Mesodermal cell (in vitro differentiated cells): ENCODE data around the gene GSE1.

Experiments
- H3K27ac ChIP-seq: 2 replicates; pipeline ENCODE4 v1.7.0; 2013; ENCODE audit warnings: mild to moderate bottlenecking, low read depth, low read length, moderate library complexity; ENCODE audit not compliant: severe bottlenecking
- H3K36me3 ChIP-seq: 2 replicates; pipeline ENCODE4 v1.7.1; 2013; ENCODE audit warnings: mild to moderate bottlenecking, low read length, moderate library complexity; ENCODE audit not compliant: control insufficient read depth, insufficient read depth
- H3K4me1 ChIP-seq: one replicate; pipeline ENCODE4 v1.7.1; 2013; ENCODE audit warnings: mild to moderate bottlenecking, low read length; ENCODE audit not compliant: insufficient read depth, control insufficient read depth, poor library complexity, severe bottlenecking
- H3K4me3 ChIP-seq: 2 replicates; pipeline ENCODE4 v1.7.0; 2013; ENCODE audit warnings: low read length, control low read depth, mild to moderate bottlenecking; ENCODE audit not compliant: insufficient read depth, poor library complexity, severe bottlenecking; ENCODE audit errors: extremely low read depth
- H3K9me3 ChIP-seq: 2 replicates; pipeline ENCODE4 v1.7.1; 2013; ENCODE audit warnings: mild to moderate bottlenecking, low read length, moderate library complexity; ENCODE audit not compliant: control insufficient read depth
- WGBS, 2 experiments: methylation state at CpG; one replicate each; pipeline ENCODE4 v1.1.5; 2013; ENCODE audit warnings: missing lambda C conversion rate in 2 of 2; ENCODE audit not compliant: insufficient coverage in 2 of 2; 5-methylcytosine and 5-hydroxymethylcytosine counted together

The GSE1 gene

GRCh38 chr16:85676466-85676865, 63.3 kb downstream of the GSE1 start:
- Histone ChIP-seq H3K36me3 (peaks cover 89% of the 10 kb centered on the region), H3K4me1 (no peaks in the 10 kb centered on the region), H3K27ac (no peak overlapping the region), H3K9me3 (no peaks in the 10 kb centered on the region), H3K4me3 (no peak overlapping the region)
- 87 to 100% methylated on average over 4 to 6 of the region's 7 CpGs for WGBS, 2 experiments

GRCh38 chr16:85677383-85677967, 64.4 kb downstream of the GSE1 start:
- Histone ChIP-seq H3K27ac (no peak overlapping the region), H3K9me3 (no peaks in the 10 kb centered on the region), H3K36me3 (peaks cover 79% of the 10 kb centered on the region), H3K4me3 (no peak overlapping the region), H3K4me1 (no peaks in the 10 kb centered on the region)
- WGBS, 2 experiments: 85 to 88% methylated on average over 5 to 6 of the region's 6 CpGs

DNA sequence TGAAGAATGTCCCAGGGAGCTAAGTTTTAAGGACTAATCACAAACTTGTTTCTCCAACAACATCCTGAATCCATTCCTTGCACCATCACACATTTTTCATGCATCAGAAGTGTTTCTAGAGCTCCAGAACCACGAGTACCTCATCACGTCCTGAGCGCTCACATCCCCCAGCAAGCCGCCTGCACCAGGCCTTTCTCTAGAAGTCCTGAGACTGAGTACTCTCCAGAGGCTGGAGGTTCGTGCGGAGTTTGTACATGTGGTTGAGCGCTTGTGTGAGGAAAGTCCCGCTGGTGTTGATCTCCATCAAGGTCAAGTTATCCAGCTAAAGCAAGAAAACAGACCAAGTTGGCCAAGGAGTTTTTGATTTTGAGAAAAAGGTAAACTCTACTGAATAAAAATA, 64.9 kb downstream of the GSE1 start:
- H3K4me1 ChIP-seq: no peaks in the 10 kb centered on the region
- 86 to 87% methylated on average over 3 to 8 of the region's 8 CpGs for WGBS, 2 experiments
- no peak overlapping the region for H3K4me3 ChIP-seq
- peaks cover 74% of the 10 kb centered on the region for H3K36me3 ChIP-seq
- H3K27ac ChIP-seq: no peak overlapping the region
- H3K9me3 ChIP-seq: no peaks in the 10 kb centered on the region

DNA sequence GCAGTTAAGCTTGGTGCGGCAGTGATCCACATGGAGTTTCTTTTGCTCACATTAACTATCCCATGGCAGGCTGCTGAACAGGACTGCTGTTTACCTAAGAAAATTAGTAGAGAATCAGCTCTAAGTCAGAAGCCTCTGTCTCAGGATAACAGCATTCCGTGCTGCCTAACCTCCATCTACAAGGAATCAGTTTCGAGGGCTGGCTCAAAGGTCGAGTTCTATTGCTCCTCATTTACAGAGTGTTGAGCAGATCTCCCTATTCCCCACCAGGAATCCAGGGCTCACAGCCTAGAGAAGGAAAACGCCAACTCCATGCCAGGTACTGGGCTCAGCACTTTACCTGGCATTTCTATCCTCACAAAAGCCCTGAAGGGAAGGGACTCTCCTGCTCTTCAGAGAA, 65.7 kb downstream of the GSE1 start:
- WGBS, 2 experiments: 80 to 88% methylated on average over 2 to 4 of the region's 5 CpGs
- Histone ChIP-seq H3K4me1 (no peaks in the 10 kb centered on the region), H3K36me3 (peaks cover 66% of the 10 kb centered on the region), H3K4me3 (no peak overlapping the region), H3K27ac (no peak overlapping the region), H3K9me3 (no peaks in the 10 kb centered on the region)

- Histone ChIP-seq H3K4me3 (no peak overlapping the region), H3K4me1 (no peaks in the 10 kb centered on the region), H3K9me3 (no peaks in the 10 kb centered on the region), H3K27ac (no peak overlapping the region), H3K36me3 (peaks cover 65% of the 10 kb centered on the region)
- 89 to 92% methylated on average over 5 to 6 of the region's 6 CpGs for WGBS, 2 experiments
These were observed 66.7 kb downstream of the GSE1 start for GRCh38 chr16:85679870-85680269.

DNA sequence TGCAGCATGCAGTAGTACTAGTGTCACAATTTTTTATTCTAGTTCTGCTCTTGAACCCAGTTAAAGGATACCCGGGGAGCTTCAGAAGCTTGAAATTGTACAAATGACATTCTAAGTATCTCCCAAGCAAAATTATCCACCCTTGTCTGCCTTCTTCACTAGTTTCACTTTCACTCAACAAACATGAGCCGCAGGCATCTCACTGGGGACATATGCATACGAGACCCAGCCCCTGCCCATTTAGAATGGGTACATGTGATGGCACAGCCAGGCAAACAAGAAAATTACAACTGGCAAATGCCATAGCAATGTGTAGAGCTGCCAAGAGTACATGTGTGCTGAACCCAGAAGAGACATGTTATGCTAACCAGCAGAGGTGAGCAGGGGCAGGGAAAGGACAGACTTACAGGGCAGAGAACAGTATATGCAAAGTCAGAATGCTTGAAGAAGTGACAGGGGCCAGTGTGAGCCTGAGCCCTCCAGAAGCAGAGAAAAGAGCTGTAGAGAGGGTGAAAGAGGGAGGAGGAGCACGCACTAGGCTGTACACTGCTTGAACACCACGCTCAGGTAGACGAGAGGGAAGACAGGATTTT, 67.3 kb downstream of the GSE1 start:
- peaks cover 60% of the 10 kb centered on the region for H3K36me3 ChIP-seq

GRCh38 chr16:85681255-85681654, 68.1 kb downstream of the GSE1 start:
- peaks cover 54% of the 10 kb centered on the region for H3K36me3 ChIP-seq
- WGBS, 2 experiments: 97% methylated on average over 6 to 7 of the region's 8 CpGs
- no peaks in the 10 kb centered on the region for H3K4me1 ChIP-seq
- no peak overlapping the region for H3K4me3 ChIP-seq
- no peaks in the 10 kb centered on the region for H3K9me3 ChIP-seq
- no peak overlapping the region for H3K27ac ChIP-seq

More for the DNA sequence above, 67.3 kb downstream of the GSE1 start:
- Histone ChIP-seq H3K27ac (no peak overlapping the region), H3K4me1 (no peaks in the 10 kb centered on the region), H3K9me3 (no peaks in the 10 kb centered on the region), H3K4me3 (no peak overlapping the region)
- WGBS, 2 experiments: 94 to 97% methylated on average over 6 of the region's 6 CpGs

GRCh38 chr16:85682516-85682915, 69.4 kb downstream of the GSE1 start:
- WGBS, 2 experiments: 82 to 83% methylated on average over 9 of the region's 9 CpGs
- no peak overlapping the region for H3K4me3 ChIP-seq

GRCh38 chr16:85683363-85683762, 70.2 kb downstream of the GSE1 start:
- Histone ChIP-seq H3K9me3 (no peaks in the 10 kb centered on the region), H3K27ac (no peak overlapping the region), H3K4me3 (no peak overlapping the region), H3K4me1 (no peaks in the 10 kb centered on the region), H3K36me3 (peaks cover 39% of the 10 kb centered on the region)

More at GRCh38 chr16:85682516-85682915, 69.4 kb downstream of the GSE1 start:
- Histone ChIP-seq H3K4me1 (no peaks in the 10 kb centered on the region), H3K9me3 (no peaks in the 10 kb centered on the region), H3K36me3 (peaks cover 47% of the 10 kb centered on the region), H3K27ac (no peak overlapping the region)

- no peaks in the 10 kb centered on the region for H3K9me3 ChIP-seq
- WGBS, 2 experiments: 88 to 94% methylated on average over 1 to 2 of the region's 2 CpGs
- H3K4me3 ChIP-seq: no peak overlapping the region
- peaks cover 4% of the 10 kb centered on the region for H3K4me1 ChIP-seq
- no peak overlapping the region for H3K27ac ChIP-seq
- peaks cover 29% of the 10 kb centered on the region for H3K36me3 ChIP-seq
These were observed 72.1 kb downstream of the GSE1 start for GRCh38 chr16:85685251-85685650.

GRCh38 chr16:85686912-85687591, 73.9 kb downstream of the GSE1 start:
- 80 to 85% methylated on average over 11 to 13 of the region's 15 CpGs for WGBS, 2 experiments
- H3K36me3 ChIP-seq: peaks cover 18% of the 10 kb centered on the region
- peaks cover 8% of the 10 kb centered on the region for H3K4me1 ChIP-seq
- no peak overlapping the region for H3K4me3 ChIP-seq
- no peaks in the 10 kb centered on the region for H3K9me3 ChIP-seq
- H3K27ac ChIP-seq: no peak overlapping the region
